ENCODE data around the gene CNN3. TPM values are rescaled to one million over a fixed set of nuclear protein-coding genes. Genes with fewer than 3 reads are reported as not detected.

Gene CNN3
- total RNA-seq (2014; rRNA removed; shearing (Covaris generic); ENCODE audit: low replicate concordance) = 129 and 169 TPM in 2 replicates

DNA sequence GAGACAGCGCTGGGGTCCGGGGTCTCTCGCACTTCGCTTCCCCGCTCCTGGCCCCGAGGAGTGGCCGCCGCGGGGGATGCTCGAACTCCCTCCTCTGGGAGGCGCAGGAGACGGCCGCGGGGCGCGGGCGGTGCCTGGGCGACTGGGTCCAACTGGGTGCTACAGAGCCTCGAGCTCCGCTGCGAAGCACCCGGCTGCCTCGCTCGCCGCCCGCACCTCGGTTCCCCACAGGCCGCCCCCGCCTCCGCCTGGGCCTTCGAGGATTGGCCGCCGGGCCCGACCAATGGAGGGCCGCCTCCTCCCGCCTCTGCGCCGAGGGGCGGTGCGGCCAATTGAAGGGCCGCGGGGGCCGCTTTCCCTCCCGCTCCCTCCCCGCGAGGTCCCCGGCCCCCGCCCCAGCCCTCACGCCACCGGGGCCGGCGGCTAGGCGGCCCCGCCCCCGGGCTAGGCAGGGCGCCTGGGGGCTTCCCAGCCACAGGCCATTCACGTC lies at the start of gene CNN3:
Gene CNN3 (minus strand): TSS at position 196 of the 490 bp plus-strand sequence. CDS start 216 bp downstream, outside the sequence.
- peak; percentile 97 for DNase-seq
- H3K27me3 ChIP-seq = no peaks in the 10 kb centered on the region
- H3K4me3 ChIP-seq = peak within 1 kb of the TSS; percentile 91
- peaks cover 18% of the 10 kb centered on the region for H3K36me3 ChIP-seq
- no peaks in the 10 kb centered on the region for H3K9me3 ChIP-seq

DNA sequence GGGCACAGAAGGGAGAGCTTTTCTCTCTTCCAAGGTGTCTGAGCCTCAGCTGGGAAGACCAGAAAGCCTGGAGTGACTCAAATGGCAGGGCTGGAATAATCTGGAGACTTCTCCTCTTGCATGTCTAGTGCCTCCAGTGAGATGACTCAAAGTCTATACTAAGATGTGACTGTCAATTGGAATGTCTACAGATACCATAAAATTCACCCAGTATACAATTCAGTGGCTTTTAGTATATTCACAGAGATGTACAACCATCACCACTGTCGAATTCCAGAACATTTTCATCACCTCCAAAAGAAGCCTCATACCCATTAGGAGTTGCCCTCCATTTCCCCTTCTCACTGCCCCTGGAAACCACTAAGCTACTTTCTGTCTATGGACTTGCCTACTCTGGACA lies 47.9 kb upstream of the CNN3 start:
- no peaks in the 10 kb centered on the region for H3K9me3 ChIP-seq
- H3K4me3 ChIP-seq = no peak overlapping the region
- H3K36me3 ChIP-seq = no peaks in the 10 kb centered on the region
- DNase-seq = peak; percentile 75
- H3K27me3 ChIP-seq = no peaks in the 10 kb centered on the region

DNA sequence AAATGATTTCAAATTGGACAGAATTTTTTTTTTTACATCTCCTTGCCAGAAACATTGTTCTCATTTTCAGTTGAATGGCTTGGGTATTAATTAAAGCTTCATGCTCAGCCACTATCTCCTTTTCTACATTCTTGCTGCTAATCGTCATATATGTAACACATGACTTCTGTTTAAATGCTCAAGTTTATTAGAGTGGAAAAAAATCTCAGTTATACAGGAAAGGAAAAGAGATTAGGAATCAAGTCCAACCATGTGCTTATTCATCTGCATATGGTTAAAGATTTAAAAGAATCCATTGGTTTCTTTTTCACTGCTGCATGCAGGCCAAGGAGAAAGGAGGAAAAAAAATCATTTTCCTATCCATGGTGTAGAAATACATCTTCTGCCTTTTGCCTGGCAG lies 47.3 kb upstream of the CNN3 start:
- Histone ChIP-seq H3K4me3 (no peak overlapping the region), H3K36me3 (no peaks in the 10 kb centered on the region), H3K9me3 (no peaks in the 10 kb centered on the region), H3K27me3 (no peaks in the 10 kb centered on the region)
- no peak for DNase-seq

DNA sequence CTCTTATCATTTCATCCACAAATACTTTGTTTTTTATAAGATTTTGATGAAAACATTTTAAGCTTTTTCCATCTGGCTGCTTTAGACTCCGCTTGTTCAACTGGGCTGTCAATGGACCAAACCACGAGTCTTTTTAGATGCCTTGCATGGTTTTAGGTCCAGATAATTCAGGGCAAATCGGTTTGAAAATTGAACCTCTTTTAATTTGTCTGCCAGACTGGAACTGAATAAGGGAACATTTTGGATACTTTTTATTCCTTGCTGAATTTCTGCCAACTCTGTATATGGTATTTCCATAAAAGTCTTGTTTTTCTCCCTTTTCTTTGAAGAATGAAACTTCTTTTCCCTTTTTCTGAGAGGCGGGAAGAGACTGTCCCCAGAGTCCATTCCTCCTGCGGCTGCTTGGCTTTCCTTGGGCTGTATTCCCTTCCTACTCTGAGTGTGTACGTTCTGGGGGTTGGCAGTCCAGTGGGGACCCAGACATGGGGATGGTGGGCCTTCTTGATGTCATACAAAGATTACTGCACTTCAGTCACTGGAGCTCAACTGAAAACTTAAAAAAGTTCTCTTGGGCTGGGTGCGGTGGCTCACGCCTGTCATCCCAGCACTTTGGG lies 46.5 kb upstream of the CNN3 start:
- no peaks in the 10 kb centered on the region for H3K9me3 ChIP-seq
- no peaks in the 10 kb centered on the region for H3K36me3 ChIP-seq
- no peak for DNase-seq
- H3K27me3 ChIP-seq = no peaks in the 10 kb centered on the region
- no peak overlapping the region for H3K4me3 ChIP-seq

DNA sequence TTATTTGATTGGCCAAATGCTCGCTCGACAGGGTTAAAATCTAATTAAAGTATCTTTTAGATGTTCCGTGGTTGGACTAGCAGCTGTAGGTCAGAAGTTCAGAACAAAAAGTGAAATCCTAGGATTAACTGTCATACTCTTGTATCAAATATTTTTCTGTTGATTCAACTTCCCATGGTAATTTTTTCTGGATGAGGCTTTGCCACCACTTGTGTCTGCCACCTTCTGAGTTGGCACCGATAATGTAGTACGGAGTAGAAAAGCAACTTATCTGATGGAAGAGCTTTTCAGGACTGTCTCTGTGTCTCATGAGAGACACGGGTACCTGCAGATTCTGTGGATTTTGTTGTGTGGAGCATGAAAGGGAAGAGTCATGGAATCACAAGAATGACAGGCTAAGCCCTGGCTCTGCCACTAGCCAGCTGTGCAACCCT lies 44.6 kb upstream of the CNN3 start:
- Histone ChIP-seq H3K4me3 (no peak overlapping the region), H3K9me3 (no peaks in the 10 kb centered on the region), H3K36me3 (no peaks in the 10 kb centered on the region), H3K27me3 (no peaks in the 10 kb centered on the region)
- peak; percentile 45 for DNase-seq

DNA sequence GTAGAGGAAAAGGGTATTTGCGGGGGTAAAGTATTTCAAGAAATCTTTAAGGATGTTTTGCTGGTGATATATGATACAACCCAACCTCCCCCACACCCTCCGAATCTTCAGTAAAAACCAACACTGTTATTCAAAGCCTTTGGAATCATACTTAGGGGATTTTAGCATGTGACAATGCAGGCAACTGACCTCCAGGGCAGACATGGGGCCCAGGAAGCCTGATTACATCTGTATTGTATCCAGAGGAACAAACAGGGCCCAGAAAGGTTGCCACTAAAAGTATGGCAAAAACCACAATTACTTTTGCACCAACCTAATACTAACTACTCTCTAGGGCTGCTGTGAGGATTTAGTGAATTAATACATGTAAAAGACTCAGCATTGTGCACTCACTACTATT lies 43.9 kb upstream of the CNN3 start:
- Histone ChIP-seq H3K4me3 (no peak overlapping the region), H3K36me3 (no peaks in the 10 kb centered on the region), H3K9me3 (no peaks in the 10 kb centered on the region), H3K27me3 (no peaks in the 10 kb centered on the region)
- DNase-seq = no peak

DNA sequence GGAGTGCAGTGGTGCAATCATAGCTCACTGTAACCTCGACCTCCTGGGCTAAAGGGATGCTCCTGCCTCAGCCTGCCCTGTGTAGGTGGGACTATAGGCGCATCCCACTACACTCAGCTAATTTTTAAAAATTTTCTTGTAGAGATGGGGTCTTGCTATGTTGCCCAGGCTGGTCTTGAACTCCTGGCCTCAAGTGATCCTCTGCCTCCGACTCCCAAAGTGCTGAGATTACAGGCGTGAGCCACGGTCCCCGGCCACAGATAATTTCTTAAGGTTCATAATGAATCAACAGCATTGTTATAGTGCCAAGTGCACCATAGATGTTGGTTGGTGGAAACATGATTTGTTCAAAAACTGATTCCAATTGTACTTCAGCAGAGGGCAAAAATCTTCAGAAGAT lies 42.2 kb upstream of the CNN3 start:
- no peak for DNase-seq
- no peaks in the 10 kb centered on the region for H3K36me3 ChIP-seq
- H3K9me3 ChIP-seq = no peaks in the 10 kb centered on the region
- no peaks in the 10 kb centered on the region for H3K27me3 ChIP-seq
- H3K4me3 ChIP-seq = no peak overlapping the region

DNA sequence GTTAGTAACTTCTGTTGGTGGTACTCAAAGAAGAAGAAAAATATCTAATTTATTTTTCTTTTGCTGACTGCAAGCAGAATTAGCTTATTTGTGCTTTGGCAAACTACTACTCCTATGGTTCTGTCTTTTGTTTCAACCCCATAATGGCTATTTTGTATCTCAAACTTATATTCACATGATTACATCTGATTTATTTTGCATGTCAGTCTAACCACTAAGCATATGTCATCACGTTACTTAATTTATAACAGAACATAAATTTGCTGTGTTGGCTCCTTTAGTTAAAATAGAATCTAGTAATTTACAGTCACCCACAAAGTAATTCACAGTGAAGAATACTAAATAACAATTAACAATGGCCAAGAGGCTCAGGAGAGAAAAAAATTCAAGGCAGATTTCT lies 39.1 kb upstream of the CNN3 start:
- Histone ChIP-seq H3K36me3 (no peaks in the 10 kb centered on the region), H3K9me3 (no peaks in the 10 kb centered on the region), H3K4me3 (no peak overlapping the region), H3K27me3 (no peaks in the 10 kb centered on the region)
- no peak for DNase-seq

DNA sequence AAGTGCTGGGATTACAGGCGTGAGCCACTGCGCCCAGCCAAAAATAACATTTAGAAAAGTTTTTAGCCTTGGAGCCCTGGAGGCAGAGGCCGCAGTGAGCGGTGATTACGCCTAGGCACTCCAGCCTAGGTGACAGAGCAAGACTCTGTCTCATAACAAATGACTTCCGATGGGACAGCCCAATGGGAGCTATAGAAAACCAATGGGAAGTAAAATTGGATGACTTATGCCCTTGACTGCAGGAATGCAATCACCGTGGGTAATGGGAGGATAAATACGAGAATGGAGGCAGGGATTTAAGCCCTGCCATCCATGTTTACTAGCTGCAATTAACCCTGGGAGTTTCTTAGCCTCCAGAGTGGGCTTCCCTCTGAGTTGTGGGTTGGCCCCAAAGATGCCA lies 37.0 kb upstream of the CNN3 start:
- no peaks in the 10 kb centered on the region for H3K9me3 ChIP-seq
- no peak overlapping the region for H3K4me3 ChIP-seq
- no peaks in the 10 kb centered on the region for H3K36me3 ChIP-seq
- no peak for DNase-seq
- no peaks in the 10 kb centered on the region for H3K27me3 ChIP-seq

DNA sequence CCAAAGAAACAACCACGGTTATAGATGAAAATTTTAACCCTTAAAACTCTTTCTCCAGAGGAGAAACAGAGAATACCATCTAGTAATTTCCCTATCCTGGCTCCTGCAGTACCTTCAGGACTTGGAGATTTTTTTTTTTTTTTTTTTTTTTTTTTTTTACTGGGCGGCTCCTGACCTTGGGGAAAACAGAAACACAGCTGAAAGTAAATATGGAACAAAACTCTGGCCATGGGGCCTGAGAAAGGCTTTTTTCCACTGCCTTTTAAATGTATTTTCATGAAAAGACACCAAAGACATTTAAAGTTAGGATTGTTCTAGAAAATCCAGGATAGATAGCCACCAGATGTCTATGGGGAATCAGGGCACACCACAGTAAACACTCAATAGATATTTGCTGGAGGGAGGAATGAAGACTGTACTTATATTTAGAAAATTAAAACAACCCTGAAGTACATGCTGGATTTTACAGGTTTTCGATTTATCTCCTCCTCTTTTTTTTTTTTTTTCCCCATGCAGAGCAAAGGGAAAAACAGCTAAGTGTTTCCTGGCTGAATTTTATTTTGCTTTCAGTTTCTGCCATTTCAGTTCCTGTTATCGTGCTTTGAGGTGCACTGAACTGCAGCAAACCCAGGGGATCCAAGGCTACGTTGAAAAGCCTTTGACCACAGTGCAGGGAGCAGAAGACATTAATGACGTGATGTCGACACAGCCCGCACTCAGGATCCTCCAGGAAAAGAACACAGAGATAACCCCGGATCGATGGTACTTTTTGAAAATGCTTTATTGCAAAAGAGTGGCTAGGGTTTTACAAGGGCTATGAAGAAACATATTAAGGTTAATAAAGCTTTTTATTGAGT lies 35.7 kb upstream of the CNN3 start:
- no peaks in the 10 kb centered on the region for H3K9me3 ChIP-seq
- DNase-seq = peak; percentile 21
- H3K4me3 ChIP-seq = peak overlapping the region; percentile 37
- H3K27me3 ChIP-seq = no peaks in the 10 kb centered on the region
- no peaks in the 10 kb centered on the region for H3K36me3 ChIP-seq

DNA sequence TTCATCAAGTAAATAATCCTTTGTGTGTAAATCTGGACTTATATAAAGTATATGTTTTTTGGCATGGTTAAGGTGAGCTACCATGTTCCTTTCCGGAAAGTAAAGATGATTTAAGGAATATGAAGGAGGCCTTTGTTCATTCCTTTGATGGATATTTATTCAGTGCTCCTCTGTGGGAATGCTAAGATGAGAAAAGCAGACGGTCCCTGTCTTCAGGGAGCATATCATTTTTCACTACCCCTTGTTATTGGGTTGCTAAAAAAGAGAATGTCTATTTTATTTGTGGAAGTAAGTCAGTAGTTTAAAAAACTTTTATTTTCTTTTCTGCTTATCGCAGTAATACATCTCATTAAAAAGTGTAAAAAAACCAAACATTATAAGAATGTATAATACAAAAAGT lies 35.1 kb upstream of the CNN3 start:
- DNase-seq = no peak
- Histone ChIP-seq H3K36me3 (no peaks in the 10 kb centered on the region), H3K27me3 (no peaks in the 10 kb centered on the region), H3K9me3 (no peaks in the 10 kb centered on the region), H3K4me3 (no peak overlapping the region)

DNA sequence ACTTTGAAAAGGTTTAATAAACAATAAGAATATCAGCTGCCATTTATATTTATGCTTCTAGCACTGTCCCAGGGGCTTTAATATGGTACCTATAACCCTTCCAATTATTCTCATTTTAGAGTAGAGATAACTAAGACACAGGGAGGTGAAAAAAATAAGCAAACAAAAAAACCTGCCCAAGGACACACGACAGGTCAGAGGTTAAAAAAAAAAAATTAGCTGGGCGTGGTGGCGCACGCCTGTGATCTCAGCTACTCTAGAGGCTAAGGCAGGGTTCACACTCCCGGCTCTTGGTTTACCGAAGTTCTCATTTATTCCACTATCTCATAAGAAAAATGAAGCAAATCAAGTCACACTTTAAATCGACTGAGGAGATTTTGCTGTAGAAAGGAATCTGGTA lies 34.7 kb upstream of the CNN3 start:
- no peaks in the 10 kb centered on the region for H3K9me3 ChIP-seq
- no peaks in the 10 kb centered on the region for H3K27me3 ChIP-seq
- H3K36me3 ChIP-seq = no peaks in the 10 kb centered on the region
- no peak overlapping the region for H3K4me3 ChIP-seq
- DNase-seq = no peak

DNA sequence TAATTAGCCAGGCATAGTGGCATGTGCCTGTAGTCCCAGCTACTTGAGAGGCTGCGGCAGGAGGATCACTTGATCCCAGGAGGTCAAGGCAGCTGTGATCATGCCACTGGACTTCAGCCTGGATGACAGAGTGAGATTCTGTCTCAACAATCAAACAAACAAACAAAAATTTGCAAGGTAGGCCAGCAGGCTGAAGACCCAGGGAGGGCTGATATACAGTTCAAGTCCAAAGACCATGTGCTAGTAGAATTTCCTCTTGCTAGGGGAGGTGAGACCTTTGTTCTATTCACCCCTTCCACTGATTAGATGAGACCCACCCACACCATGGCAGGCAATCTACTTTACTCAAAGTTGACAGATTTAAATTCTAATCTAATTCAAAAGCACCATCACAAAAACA lies 31.2 kb upstream of the CNN3 start:
- Histone ChIP-seq H3K27me3 (no peaks in the 10 kb centered on the region), H3K36me3 (no peaks in the 10 kb centered on the region), H3K4me3 (no peak overlapping the region), H3K9me3 (peaks cover 1% of the 10 kb centered on the region; the same call in 1 of the 2 replicates)
- DNase-seq = no peak

DNA sequence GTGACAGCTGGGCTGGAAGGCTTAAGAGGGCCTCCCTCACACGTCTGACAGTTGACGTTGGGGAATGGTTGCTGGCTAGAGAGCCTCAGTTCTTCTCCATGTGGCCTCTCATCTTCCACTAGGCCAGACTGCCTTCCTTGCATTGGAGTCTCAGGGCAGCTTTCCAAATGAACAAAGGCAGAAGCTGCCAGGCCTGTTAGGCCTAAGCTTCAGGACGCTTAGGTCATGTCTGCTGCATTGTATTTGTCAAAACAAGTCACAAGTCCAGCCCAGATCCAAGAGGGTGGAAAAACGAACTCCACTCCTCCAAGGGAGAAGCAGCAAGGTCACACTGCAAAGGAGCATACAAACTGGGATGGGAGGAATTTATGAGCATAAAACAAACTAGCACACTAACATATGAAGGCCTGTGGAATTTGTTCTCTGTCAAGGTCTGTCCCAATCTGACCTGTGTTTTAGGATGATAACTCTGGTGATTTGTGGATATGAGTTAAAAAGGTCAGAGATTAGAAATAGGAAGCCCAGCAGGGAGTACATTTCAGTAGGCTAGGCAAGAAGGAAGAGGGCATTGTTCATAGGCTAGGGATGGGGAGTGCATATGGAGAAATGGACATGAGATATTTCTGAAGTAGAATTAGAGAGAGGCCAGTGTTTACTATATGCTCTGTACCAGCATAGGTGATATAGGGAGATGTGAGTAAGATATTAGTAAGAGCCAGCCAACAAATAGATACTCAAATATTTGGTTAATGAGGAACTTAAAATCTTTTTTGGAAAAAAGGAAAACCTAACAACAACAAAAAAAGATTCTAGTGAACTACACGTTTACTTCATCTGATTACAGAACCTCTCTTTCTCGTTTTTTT lies 29.1 kb upstream of the CNN3 start:
- DNase-seq = no peak
- H3K27me3 ChIP-seq = no peaks in the 10 kb centered on the region
- peaks cover 4% of the 10 kb centered on the region; the same call in 1 of the 2 replicates for H3K9me3 ChIP-seq
- no peaks in the 10 kb centered on the region for H3K36me3 ChIP-seq
- H3K4me3 ChIP-seq = no peak overlapping the region

DNA sequence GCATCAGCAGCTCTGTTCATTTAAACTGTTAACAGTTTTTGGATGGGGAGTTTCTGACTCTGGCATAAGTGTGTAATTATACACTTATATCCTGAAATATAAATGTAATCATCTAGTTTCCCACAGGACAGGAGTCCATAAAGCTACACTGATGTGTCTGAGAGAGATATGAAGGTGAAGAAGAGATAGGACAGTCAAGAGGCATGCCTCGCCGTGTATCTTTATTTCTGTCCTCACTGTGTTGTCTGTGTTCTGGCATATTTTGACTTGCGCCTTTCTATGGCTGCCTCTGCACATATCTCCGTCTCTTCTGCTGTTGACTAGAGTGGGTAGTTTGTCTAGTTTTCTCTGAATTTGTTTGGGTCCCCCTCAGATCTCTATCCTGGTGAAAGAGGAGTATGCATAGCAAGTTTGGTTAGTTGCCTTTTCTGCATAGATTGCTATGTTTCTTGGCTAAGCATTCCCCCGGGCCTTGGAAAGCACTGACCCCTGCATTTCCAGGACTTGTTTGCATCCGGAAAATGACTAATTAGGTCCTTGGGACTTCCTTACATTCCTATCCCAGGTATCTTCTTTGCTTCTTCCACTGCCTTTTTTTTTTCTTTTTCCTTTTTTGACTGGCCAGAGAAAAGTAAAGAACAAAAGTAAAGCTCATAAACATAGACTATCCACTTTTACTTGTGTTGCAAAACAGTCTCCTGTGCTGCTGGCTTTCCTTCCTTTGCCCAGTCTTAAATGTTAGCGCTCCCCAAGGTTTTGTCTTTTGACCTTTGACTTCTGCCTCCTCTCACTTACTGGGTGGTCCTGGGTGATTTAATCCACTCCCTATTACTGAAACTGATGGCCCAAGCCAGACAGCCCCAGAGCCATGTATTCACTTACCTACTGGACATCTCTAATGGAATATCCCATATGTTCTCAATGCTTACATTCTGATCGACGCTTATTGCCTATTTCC lies 27.6 kb upstream of the CNN3 start:
- no peak for DNase-seq
- no peaks in the 10 kb centered on the region for H3K27me3 ChIP-seq
- no peak overlapping the region for H3K4me3 ChIP-seq
- H3K9me3 ChIP-seq = peaks cover 4% of the 10 kb centered on the region; the same call in 1 of the 2 replicates
- no peaks in the 10 kb centered on the region for H3K36me3 ChIP-seq

DNA sequence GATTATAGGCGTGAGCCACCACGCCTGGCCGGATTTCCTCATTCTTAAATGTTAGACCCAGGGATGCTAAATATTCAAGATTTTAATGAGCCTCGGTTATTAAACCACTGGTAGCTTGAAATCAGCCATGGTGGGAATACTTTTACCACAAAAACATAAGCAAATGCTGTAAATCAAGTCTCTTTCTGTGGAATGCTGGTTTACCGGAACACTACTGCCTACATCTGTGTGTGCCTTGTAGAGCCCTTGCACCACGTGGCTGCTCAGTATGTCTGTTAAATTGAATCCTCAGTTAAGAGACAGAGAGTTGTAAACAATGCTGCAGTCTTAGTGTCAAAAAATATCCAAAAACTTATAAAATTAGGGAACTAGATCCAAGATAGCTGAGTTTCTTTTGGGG lies 26.8 kb upstream of the CNN3 start:
- H3K27me3 ChIP-seq = no peaks in the 10 kb centered on the region
- no peak for DNase-seq
- H3K9me3 ChIP-seq = peaks cover 4% of the 10 kb centered on the region; the same call in 1 of the 2 replicates
- no peaks in the 10 kb centered on the region for H3K36me3 ChIP-seq
- no peak overlapping the region for H3K4me3 ChIP-seq

Data from MG63 (cell line).